A549 (cell line): ENCODE measurements around the gene PON1. TPM values are rescaled to one million over a fixed set of nuclear protein-coding genes. Genes with fewer than 3 reads are reported as not detected.
A peak's percentile ranks its signal among the peaks of the same experiment; 100 is the strongest.

Experiments
- ATAC-seq, 2 experiments: fragments of 200-7000 bp in 1 of 2; fragments of >200 bp in 1 of 2; cut with Nextera tagmentation in 1 of 2; cut with Tn5 transposase in 1 of 2; 3 replicates each; pipeline versions ENCODE4 v1.8.0 to v1.9.1; 2018 to 2020; ENCODE audit warnings: mild to moderate bottlenecking in 1 of 2, moderate library complexity in 1 of 2
- CTCF ChIA-PET: fragments of 300-600 bp; sonication (Branson Sonifier 250); formaldehyde crosslinking; extraction: SDS; loops from one replicate; lab custom pipeline; 2021; ENCODE audit warnings: antibody characterized with exemption, inconsistent platforms; lab: Yijun Ruan, JAX
- POLR2A ChIA-PET: fragments of 350-600 bp; formaldehyde crosslinking; extraction: SDS; loops from one replicate; lab custom pipeline; 2021; ENCODE audit warnings: antibody characterized with exemption, inconsistent platforms; lab: Yijun Ruan, JAX
- DNase-seq, 2 experiments: peaks; one replicate each; pipeline versions ENCODE4 v3.0.0 to v3.0.0-alpha.2; 2011 to 2016; ENCODE audit warnings: low read depth in 1 of 2, low spot score in 1 of 2
- FAIRE-seq: peaks from 2 replicates; lab custom pipeline; 2011; peaks lifted over from hg19 to GRCh38; lab: Jason Lieb, UNC
- H3K27ac ChIP-seq, 2 experiments: fragments of >200 bp; sonication (Bioruptor Twin); formaldehyde crosslinking; 3 replicates each; pipeline ENCODE4 v1.5.1; 2016 to 2017
- H3K4me1 ChIP-seq: fragments of >200 bp; sonication (Bioruptor Twin); formaldehyde crosslinking; 3 replicates; pipeline ENCODE4 v1.6.1; 2016
- H3K4me2 ChIP-seq: fragments of >200 bp; sonication (Bioruptor Twin); formaldehyde crosslinking; 3 replicates; pipeline ENCODE4 v1.6.1; 2016
- H3K4me3 ChIP-seq: fragments of >200 bp; sonication (Bioruptor Twin); formaldehyde crosslinking; 3 replicates; pipeline ENCODE4 v1.5.1; 2016
- H3K9me3 ChIP-seq: fragments of >200 bp; sonication (Bioruptor Twin); formaldehyde crosslinking; 3 replicates; pipeline ENCODE4 v1.6.1; 2016
- ATOH8 ChIP-seq: fragments of 250-450 bp; sonication (Bioruptor Pico); IDR thresholded peaks from 2 replicates; pipeline ENCODE4 v1.5.0; 2020; ENCODE audit warnings: low read depth, mild to moderate bottlenecking, moderate library complexity
- CBX2 ChIP-seq: fragments of 200-600 bp; sonication (generic); IDR thresholded peaks from 2 replicates; pipeline ENCODE4 v1.6.1; 2016; ENCODE audit warnings: low read depth, mild to moderate bottlenecking, borderline replicate concordance
- CEBPB ChIP-seq, 2 experiments: fragments of >200 bp in 1 of 2; sonication (Bioruptor Twin) in 1 of 2; formaldehyde crosslinking in 1 of 2; IDR thresholded peaks; 2 replicates each; pipeline ENCODE4 v1.6.1; 2012 to 2016
- CHD4 ChIP-seq: fragments of 200-600 bp; sonication (generic); IDR thresholded peaks from 2 replicates; pipeline ENCODE4 v1.6.1; 2016; ENCODE audit warnings: antibody characterized with exemption, mild to moderate bottlenecking, borderline replicate concordance
- EHF ChIP-seq: fragments of 250-450 bp; sonication (Bioruptor Pico); IDR thresholded peaks from 2 replicates; pipeline ENCODE4 v1.5.0; 2020; ENCODE audit warnings: mild to moderate bottlenecking
- EP300 ChIP-seq, 2 experiments: fragments of >200 bp; sonication (Bioruptor Twin); formaldehyde crosslinking; IDR thresholded peaks; 2 replicates in 1 of 2; 3 replicates in 1 of 2; pipeline ENCODE4 v1.6.1; 2016 to 2017
- FOXS1 ChIP-seq: fragments of 250-450 bp; sonication (Bioruptor Pico); IDR thresholded peaks from 2 replicates; pipeline ENCODE4 v1.5.0; 2020; ENCODE audit warnings: mild to moderate bottlenecking, moderate library complexity
- HOXB13 ChIP-seq: fragments of 250-450 bp; sonication (Bioruptor Pico); IDR thresholded peaks from 2 replicates; pipeline ENCODE4 v1.5.0; 2020; ENCODE audit warnings: low read depth, mild to moderate bottlenecking, moderate library complexity
- JUN ChIP-seq, 2 experiments: fragments of >200 bp; sonication (Bioruptor Twin); formaldehyde crosslinking; IDR thresholded peaks; 2 replicates in 1 of 2; 3 replicates in 1 of 2; pipeline ENCODE4 v1.6.1; 2016 to 2017
- JUNB ChIP-seq: fragments of >200 bp; sonication (Bioruptor Twin); formaldehyde crosslinking; IDR thresholded peaks from 2 replicates; pipeline ENCODE4 v1.6.1; 2016
- KDM1A ChIP-seq: fragments of 200-600 bp; sonication (generic); IDR thresholded peaks from 2 replicates; pipeline ENCODE4 v1.6.1; 2016; ENCODE audit warnings: low read depth, mild to moderate bottlenecking
- MAFK ChIP-seq: fragments of 450-650 bp; IDR thresholded peaks from 2 replicates; pipeline ENCODE4 v1.6.1; 2014; ENCODE audit not compliant: partially characterized antibody
- MAZ ChIP-seq: fragments of 150-350 bp; IDR thresholded peaks from 2 replicates; pipeline ENCODE4 v1.6.1; 2014; ENCODE audit warnings: antibody characterized with exemption, low read depth, low read length, borderline replicate concordance
- PHF8 ChIP-seq: fragments of 200-600 bp; sonication (generic); IDR thresholded peaks from 2 replicates; pipeline ENCODE4 v1.6.1; 2016; ENCODE audit warnings: low read depth, mild to moderate bottlenecking, antibody characterized with exemption, moderate library complexity, borderline replicate concordance
- RCOR1 ChIP-seq: fragments of 150-350 bp; IDR thresholded peaks from 2 replicates; pipeline ENCODE4 v1.6.1; 2014; ENCODE audit warnings: antibody characterized with exemption, low read length, low read depth
- REST ChIP-seq: fragments of 200-600 bp; sonication (generic); IDR thresholded peaks from 2 replicates; pipeline ENCODE4 v1.6.1; 2016; ENCODE audit warnings: antibody characterized with exemption, mild to moderate bottlenecking, moderate library complexity
- RFX5 ChIP-seq: fragments of 450-650 bp; IDR thresholded peaks from 2 replicates; pipeline ENCODE4 v1.7.1; 2014; ENCODE audit warnings: antibody characterized with exemption, mild to moderate bottlenecking, moderate library complexity
- ZFP36 ChIP-seq: fragments of 450-650 bp; IDR thresholded peaks from 2 replicates; pipeline ENCODE4 v1.6.1; 2014; ENCODE audit warnings: borderline replicate concordance; ENCODE audit not compliant: partially characterized antibody
- ZSCAN20 ChIP-seq: fragments of 250-450 bp; sonication (Bioruptor Pico); IDR thresholded peaks from 2 replicates; pipeline ENCODE4 v1.8.0; 2022; ENCODE audit warnings: mild to moderate bottlenecking, moderate library complexity
- WGBS: methylation state at CpG from one replicate; pipeline ENCODE4 v1.1.6; 2017; ENCODE audit errors: missing lambda C conversion rate; 5-methylcytosine and 5-hydroxymethylcytosine counted together
- polyA plus RNA-seq, 4 experiments: library from polyadenylated mRNA; depleted of rRNA in 3 of 4; stranded (reverse); fragments of >200 nt; fragmentation: RNase III in 1 of 4; extraction: RNeasy Plus Mini Kit Qiagen cat#74134 plus additional on column Dnase treatment in 1 of 4; gene quantifications; 2 replicates in 3 of 4; 3 replicates in 1 of 4; pipeline ENCODE4 v1.2.3, GENCODE V29; 2011 to 2017
- TF ChIP-seq, protein P1 (sequence below): IDR thresholded peaks from 2 replicates; pipeline ENCODE4 v1.6.1; 2012
- TF ChIP-seq, protein P2 (sequence below): fragments of >200 bp; sonication (Bioruptor Twin); formaldehyde crosslinking; IDR thresholded peaks from 3 replicates; pipeline ENCODE4 v1.6.1; 2016
- TF ChIP-seq, protein P3 (sequence below): fragments of 250-450 bp; sonication (Bioruptor Pico); IDR thresholded peaks from 2 replicates; pipeline ENCODE4 v1.5.0; 2021; ENCODE audit warnings: mild to moderate bottlenecking, moderate library complexity, borderline replicate concordance

PON1 gene
- polyA plus RNA-seq, 2 of the 4 experiments (the other 2 are of a cell fraction) = 0.93 to 6.6 TPM

DNA sequence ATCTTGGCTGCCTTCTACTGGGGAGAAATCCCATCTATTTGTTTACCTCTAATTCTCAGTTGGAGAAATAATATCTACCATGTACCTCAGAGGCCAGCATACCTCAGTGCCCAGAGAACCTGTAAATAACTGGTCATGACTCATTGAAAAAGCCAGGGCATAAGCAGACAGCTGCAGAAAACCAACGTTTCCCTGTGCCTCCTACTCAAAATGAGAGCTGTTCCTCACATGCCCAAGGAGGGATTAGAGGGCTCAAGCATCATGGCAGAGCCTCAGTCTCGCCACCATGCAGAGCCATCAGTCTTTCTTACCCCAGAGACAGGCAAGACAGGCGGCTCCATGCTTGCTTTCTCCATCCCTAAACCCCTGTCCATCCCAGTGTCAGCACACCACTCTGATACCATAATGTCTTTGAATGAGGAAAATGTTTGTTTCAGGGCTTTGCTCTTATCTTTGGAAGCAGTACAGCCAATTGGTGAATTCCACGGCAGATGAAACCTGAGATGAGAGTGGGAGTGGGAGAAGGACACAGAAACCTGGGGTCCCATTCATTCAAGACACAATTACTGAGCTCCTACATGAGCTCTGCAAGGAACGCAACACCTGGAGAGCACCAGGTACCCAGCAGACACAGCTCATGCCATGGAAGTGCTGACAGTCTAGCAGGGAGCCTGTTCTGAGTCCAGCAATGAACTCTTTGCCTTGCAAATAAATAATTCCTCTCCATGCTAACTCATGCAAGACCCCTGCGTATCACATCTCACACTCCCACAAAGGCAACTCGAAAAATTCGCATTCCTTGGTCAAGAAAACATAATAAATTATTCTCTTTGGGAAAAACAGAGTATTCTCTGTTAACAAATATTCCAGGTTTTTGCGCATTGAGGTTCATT is 21.1 kb downstream of the PON1 start:
- TF ChIP-seq EP300 (IDR thresholded peaks at IDR 0.05) = no peak
- TF ChIP-seq RFX5 = no peak
- TF ChIP-seq REST = no peak
- 0 out of 2 replicates have a peak, but pooled peaks have one; percentile 13 for TF ChIP-seq JUNB
- TF ChIP-seq, protein P1, sequence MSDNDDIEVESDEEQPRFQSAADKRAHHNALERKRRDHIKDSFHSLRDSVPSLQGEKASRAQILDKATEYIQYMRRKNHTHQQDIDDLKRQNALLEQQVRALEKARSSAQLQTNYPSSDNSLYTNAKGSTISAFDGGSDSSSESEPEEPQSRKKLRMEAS = no peak
- TF ChIP-seq RCOR1 = no peak
- TF ChIP-seq, all 56 proteins: peak for 1
- peak overlapping the region; percentile 21; the same call in 2 of the 3 replicates for H3K4me2 ChIP-seq
- H3K4me3 ChIP-seq = no peak overlapping the region
- H3K9me3 ChIP-seq = no peaks in the 10 kb centered on the region
- POLR2A ChIA-PET = no interaction called here
- FAIRE-seq (no peak), DNase-seq (no peak), ATAC-seq (peak; percentile 58 to 73; a peak in 4 of 6 replicates)
- H3K4me1 ChIP-seq = peaks cover 22% of the 10 kb centered on the region
- CTCF ChIA-PET = interaction anchor here (1.4 kb wide), 1 partner anchor 93 kb away, joined by 4 read pairs; the partner anchor contains the start of gene PON3
- H3K27ac ChIP-seq = peak overlapping the region; percentile 37 to 59; a peak in 5 of 6 replicates
- WGBS = 83% methylated on average over 9 of the region's 9 CpGs

DNA sequence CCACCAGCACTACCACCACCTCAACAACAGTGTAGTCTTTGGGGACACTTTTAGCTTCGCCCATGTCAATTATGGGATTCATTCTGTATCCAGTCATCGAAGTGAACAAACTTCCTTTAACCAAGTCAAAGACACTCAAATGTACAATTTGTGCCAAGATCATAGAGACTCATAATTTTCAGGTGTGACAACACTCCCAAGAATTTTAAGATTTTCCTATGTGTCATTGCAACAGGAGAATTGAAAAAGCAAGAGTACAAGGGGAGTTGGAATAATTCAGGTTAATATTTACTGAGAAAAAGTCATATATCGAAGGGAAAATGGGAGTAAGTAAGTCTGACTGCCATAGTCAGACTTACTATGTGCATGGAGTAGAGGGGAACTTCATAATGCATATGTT is 26.2 kb downstream of the PON1 start:
- Histone ChIP-seq H3K27ac (peak overlapping the region; percentile 4 to 50; a peak in 2 of 6 replicates), H3K4me3 (no peak overlapping the region), H3K4me1 (peaks cover 52% of the 10 kb centered on the region), H3K9me3 (no peaks in the 10 kb centered on the region), H3K4me2 (peak overlapping the region; percentile 21; the same call in 2 of the 3 replicates)
- ChIA-PET POLR2A (no interaction called here), CTCF (no interaction called here)
- WGBS = 42% methylated on average over 3 of the region's 3 CpGs
- TF ChIP-seq ATOH8 (no peak), FOXS1 (CRISPR knock-in tag) (no peak), JUN (IDR thresholded peaks at IDR 0.05) (no peak), CEBPB (IDR thresholded peaks at IDR 0.05) (no peak), PHF8 (no peak), MAFK (no peak), ZFP36 (no peak), JUNB (no peak), KDM1A (no peak), EHF (CRISPR knock-in tag) (no peak), CHD4 (no peak), MAZ (no peak), HOXB13 (CRISPR knock-in tag) (no peak), ZSCAN20 (no peak), CBX2 (no peak)
- TF ChIP-seq, protein P1 = no peak
- TF ChIP-seq, protein P2, sequence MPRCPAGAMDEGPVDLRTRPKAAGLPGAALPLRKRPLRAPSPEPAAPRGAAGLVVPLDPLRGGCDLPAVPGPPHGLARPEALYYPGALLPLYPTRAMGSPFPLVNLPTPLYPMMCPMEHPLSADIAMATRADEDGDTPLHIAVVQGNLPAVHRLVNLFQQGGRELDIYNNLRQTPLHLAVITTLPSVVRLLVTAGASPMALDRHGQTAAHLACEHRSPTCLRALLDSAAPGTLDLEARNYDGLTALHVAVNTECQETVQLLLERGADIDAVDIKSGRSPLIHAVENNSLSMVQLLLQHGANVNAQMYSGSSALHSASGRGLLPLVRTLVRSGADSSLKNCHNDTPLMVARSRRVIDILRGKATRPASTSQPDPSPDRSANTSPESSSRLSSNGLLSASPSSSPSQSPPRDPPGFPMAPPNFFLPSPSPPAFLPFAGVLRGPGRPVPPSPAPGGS = no peak
- TF ChIP-seq, protein P3, sequence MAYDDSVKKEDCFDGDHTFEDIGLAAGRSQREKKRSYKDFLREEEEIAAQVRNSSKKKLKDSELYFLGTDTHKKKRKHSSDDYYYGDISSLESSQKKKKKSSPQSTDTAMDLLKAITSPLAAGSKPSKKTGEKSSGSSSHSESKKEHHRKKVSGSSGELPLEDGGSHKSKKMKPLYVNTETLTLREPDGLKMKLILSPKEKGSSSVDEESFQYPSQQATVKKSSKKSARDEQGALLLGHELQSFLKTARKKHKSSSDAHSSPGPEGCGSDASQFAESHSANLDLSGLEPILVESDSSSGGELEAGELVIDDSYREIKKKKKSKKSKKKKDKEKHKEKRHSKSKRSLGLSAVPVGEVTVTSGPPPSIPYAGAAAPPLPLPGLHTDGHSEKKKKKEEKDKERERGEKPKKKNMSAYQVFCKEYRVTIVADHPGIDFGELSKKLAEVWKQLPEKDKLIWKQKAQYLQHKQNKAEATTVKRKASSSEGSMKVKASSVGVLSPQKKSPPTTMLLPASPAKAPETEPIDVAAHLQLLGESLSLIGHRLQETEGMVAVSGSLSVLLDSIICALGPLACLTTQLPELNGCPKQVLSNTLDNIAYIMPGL (CRISPR knock-in tag) = no peak
- ATAC-seq (no peak), FAIRE-seq (no peak), DNase-seq (no peak)
